K562 (cell line): ENCODE results near the gene ECM2. TPM values are rescaled to one million over a fixed set of nuclear protein-coding genes. Genes with fewer than 3 reads are reported as not detected.

Source experiments
- ATAC-seq: fragments of 200-7000 bp; cut with Tn5 transposase; 3 replicates; pipeline ENCODE4 v1.9.1; 2020; ENCODE audit warnings: moderate library complexity
- BruUV-seq: library from RNA; stranded (reverse); fragments of 400-500 nt; replicated peaks from 2 replicates; lab custom pipeline; 2021; lab: Mats Ljungman, UMichigan
- CTCF ChIA-PET: fragments of 300-600 bp; formaldehyde crosslinking; extraction: SDS; loops from one replicate; lab custom pipeline; 2021; ENCODE audit warnings: low intra/inter-chr PET ratio; lab: Yijun Ruan, JAX
- POLR2A ChIA-PET: fragments of 300-600, 350-650 bp; sonication (Branson Sonifier 250); formaldehyde crosslinking; extraction: SDS; loops from one replicate; lab custom pipeline; 2021; ENCODE audit warnings: antibody characterized with exemption, inconsistent platforms; lab: Yijun Ruan, JAX
- DNase-seq, 4 experiments: peaks; one replicate each; pipeline versions ENCODE4 v3.0.0 to v3.0.0-alpha.2; 2011 to 2018; ENCODE audit warnings: low spot score in 3 of 4, mixed read lengths in 3 of 4; ENCODE audit errors: extremely low read depth in 1 of 4
- FAIRE-seq: peaks from 2 replicates; lab custom pipeline; 2011; peaks lifted over from hg19 to GRCh38; lab: Jason Lieb, UNC
- H2AFZ ChIP-seq: 2 replicates; pipeline ENCODE4 v1.6.0; 2011; ENCODE audit warnings: low read depth, low read length, control low read depth, inconsistent platforms
- H3K27ac ChIP-seq: fragments of 200-600 bp; 3 replicates; pipeline ENCODE4 v1.8.0; 2011; ENCODE audit warnings: low read depth, mild to moderate bottlenecking, control low read depth, inconsistent platforms, low read length, moderate library complexity, mixed read lengths; ENCODE audit errors: extremely low read depth
- H3K27me3 ChIP-seq, 2 experiments: fragments of 300-600 bp in 1 of 2; 2 replicates in 1 of 2; 3 replicates in 1 of 2; pipeline versions ENCODE4 v1.6.0 to v1.8.0; 2011; ENCODE audit warnings: inconsistent platforms in 2 of 2, low read length in 2 of 2, mild to moderate bottlenecking in 1 of 2, mixed read lengths in 1 of 2, moderate library complexity in 1 of 2; ENCODE audit not compliant: control insufficient read depth in 2 of 2, insufficient read depth in 2 of 2
- H3K36me3 ChIP-seq: fragments of 300-600 bp; 3 replicates; pipeline ENCODE4 v1.8.0; 2011; ENCODE audit warnings: mild to moderate bottlenecking, low read length, inconsistent platforms; ENCODE audit not compliant: control insufficient read depth, insufficient read depth
- H3K4me1 ChIP-seq, 2 experiments: fragments of 200-600 bp in 1 of 2; replicated peaks in 1 of 2; 2 replicates in 1 of 2; 3 replicates in 1 of 2; pipeline versions ENCODE4 v1.5.1 to v1.8.0; 2011; ENCODE audit warnings: inconsistent platforms in 2 of 2, low read length in 2 of 2, mild to moderate bottlenecking in 1 of 2, mixed read lengths in 1 of 2, moderate library complexity in 1 of 2; ENCODE audit not compliant: control insufficient read depth in 2 of 2, insufficient read depth in 2 of 2
- H3K4me2 ChIP-seq: 2 replicates; pipeline ENCODE4 v1.6.1; 2011; ENCODE audit warnings: low read length, control low read depth, inconsistent platforms, mixed read lengths; ENCODE audit not compliant: insufficient read depth
- H3K4me3 ChIP-seq: fragments of 200-600 bp; sonication (generic), shearing (Covaris generic); 2 replicates; pipeline ENCODE4 v1.5.1; 2016; ENCODE audit warnings: control low read depth, inconsistent platforms
- H3K79me2 ChIP-seq: fragments of 200-600 bp; 3 replicates; pipeline ENCODE4 v1.8.0; 2011; ENCODE audit warnings: low read length, inconsistent platforms; ENCODE audit not compliant: control insufficient read depth, insufficient read depth
- H3K9ac ChIP-seq, 2 experiments: 2 replicates each; pipeline versions ENCODE4 v1.6.0 to v1.6.1; 2011; ENCODE audit warnings: low read depth in 2 of 2, low read length in 2 of 2, control low read depth in 1 of 2, inconsistent platforms in 1 of 2, mild to moderate bottlenecking in 1 of 2, mixed read lengths in 1 of 2; ENCODE audit not compliant: insufficient read depth in 1 of 2
- H3K9me1 ChIP-seq: one replicate; pipeline ENCODE4 v1.6.0; 2011; ENCODE audit warnings: inconsistent platforms, mild to moderate bottlenecking, low read length, moderate library complexity; ENCODE audit not compliant: control insufficient read depth, insufficient read depth
- H3K9me3 ChIP-seq: replicated peaks from 2 replicates; pipeline ENCODE4 v1.5.1; 2011; ENCODE audit warnings: low read depth, low read length, inconsistent platforms; ENCODE audit not compliant: control insufficient read depth, insufficient read depth
- H4K20me1 ChIP-seq: replicated peaks from 2 replicates; pipeline ENCODE4 v1.6.1; 2011; ENCODE audit warnings: low read length, inconsistent platforms, mixed read lengths; ENCODE audit not compliant: control insufficient read depth, insufficient read depth
- BHLHE40 ChIP-seq: IDR thresholded peaks from 2 replicates; pipeline ENCODE4 v1.6.1; 2011; ENCODE audit warnings: low read length, improper control_type of control experiment
- REST ChIP-seq, 2 experiments: fragments of 450-650 bp; formaldehyde crosslinking in 1 of 2; IDR thresholded peaks; 2 replicates each; pipeline versions ENCODE4 v1.4.0 to v1.6.1; 2014 to 2020; ENCODE audit warnings: mild to moderate bottlenecking in 2 of 2, borderline replicate concordance in 1 of 2, low read depth in 1 of 2
- TEAD1 ChIP-seq, 2 experiments: fragments of 450-650 bp in 1 of 2; sonication (generic) in 1 of 2; formaldehyde crosslinking; IDR thresholded peaks; 2 replicates each; pipeline versions ENCODE4 v1.4.0 to v1.8.0; 2020 to 2022; ENCODE audit warnings: mild to moderate bottlenecking in 2 of 2, missing genetic modification reagents in 1 of 2
- WGBS: fragments of 100-300 bp; shearing (Covaris generic); methylation state at CpG from one replicate; pipeline ENCODE4 v1.1.6; 2016; ENCODE audit warnings: low coverage, mixed read lengths; ENCODE audit not compliant: insufficient coverage; ENCODE audit errors: missing lambda C conversion rate; 5-methylcytosine and 5-hydroxymethylcytosine counted together
- in situ Hi-C: fragments of 300-500 bp; cut with MboI; formaldehyde crosslinking; loops from 4 replicates; pipeline ENCODE4 v1.15.0; 2018; ENCODE audit warnings: inconsistent platforms, mixed read lengths
- intact Hi-C: fragments of 100-400 bp; cut with micrococcal nuclease; formaldehyde crosslinking; loops from 2 replicates; pipeline ENCODE4 v1.14.2; 2022
- polyA plus RNA-seq, 8 experiments: library from polyadenylated mRNA; depleted of rRNA in 4 of 8; stranded (reverse) in 5 of 8; unstranded in 3 of 8; fragments of >200 nt; fragmentation: Nextera tagmentation in 2 of 8; fragmentation: Illumina TruSeq in 1 of 8; extraction: Ambion mirVana in 2 of 8; extraction: Trizol in 1 of 8; gene quantifications; 2 replicates each; pipeline versions ENCODE4 v1.2.1 to v1.2.3, GENCODE V29; 2011 to 2014; ENCODE audit warnings: inconsistent platforms in 1 of 8, missing spikeins in 1 of 8
- total RNA-seq, 7 experiments: library from RNA; depleted of rRNA in 6 of 7; stranded (reverse); fragments of >200 nt in 6 of 7; fragmentation: Illumina TruSeq in 2 of 7; extraction: Trizol in 2 of 7; gene quantifications; 2 replicates each; pipeline versions ENCODE4 v1.2.1 to v1.2.3, GENCODE V29; 2011 to 2021; ENCODE audit warnings: low replicate concordance in 1 of 7

ECM2 gene
- total and polyA plus RNA-seq, 9 of the 15 experiments (the other 6 are each of a cell fraction or from before 2014, with no cell fraction given) = 0.03 to 0.07 TPM; not detected in 7

- Histone ChIP-seq H3K27ac (peak overlapping the region; percentile 32; the same call in 2 of the 3 replicates), H3K4me3 (no peak overlapping the region), H3K4me2 (peak overlapping the region; percentile 34), H3K9ac (no peak overlapping the region), H3K9me1 (no peaks in the 10 kb centered on the region), H4K20me1 (no peaks in the 10 kb centered on the region), H3K9me3 (no peaks in the 10 kb centered on the region), H3K79me2 (no peaks in the 10 kb centered on the region), H3K27me3 (no peaks in the 10 kb centered on the region), H3K4me1 (peaks cover 8 to 19% of the 10 kb centered on the region in 2 experiments), H2AFZ (peak overlapping the region; percentile 54; the same call in 1 of the 2 replicates), H3K36me3 (no peaks in the 10 kb centered on the region)
- ChIA-PET POLR2A (interaction anchor here (1.0 to 1.1 kb wide), 2 partner anchors 9 to 10 kb away, joined by 4 read pairs; no protein-coding TSS in a partner anchor), CTCF (no interaction called here)
- intact Hi-C loops = no loop called here
- DNase-seq (peak in 1 of 4 experiments; percentile 37), FAIRE-seq (peak; percentile 40), ATAC-seq (no peak; the same call in 2 of the 3 replicates)
- WGBS = 17% methylated on average over 2 of the region's 2 CpGs
- in situ Hi-C loops = no loop called here
- TF ChIP-seq REST (IDR thresholded peaks at IDR 0.05; ENCODE audit: borderline replicate concordance) (peak; percentile 24; the same call in 1 of the 2 replicates), REST (CRISPR knock-in tag; IDR thresholded peaks at IDR 0.05; ENCODE audit: low read depth) (no peak), TEAD1 (CRISPR knock-in tag; IDR thresholded peaks at IDR 0.05) (0 out of 4 replicates have a peak, but pooled peaks of 1 of the 2 experiments have one; percentile 30), BHLHE40 (no peak)
- BruUV-seq = no TSS peak
Measured at GRCh38 chr9:92504881-92505280, 30.9 kb downstream of the ECM2 start.
